GM23338 (cell line): Measurements from ENCODE around the gene CCDC97. TPM values are rescaled to one million over a fixed set of nuclear protein-coding genes. Genes with fewer than 3 reads are reported as not detected.

ENCODE experiments used
- ATAC-seq: fragments of 200-7000 bp; cut with Tn5 transposase; 3 replicates; pipeline ENCODE4 v1.9.1; 2020
- DNase-seq: peaks from one replicate; pipeline ENCODE4 v3.0.0-alpha.2; 2015; ENCODE audit warnings: low spot score
- H2AFZ ChIP-seq: fragments of 200-600 bp; sonication (generic); 2 replicates; pipeline ENCODE4 v1.8.0; 2016; ENCODE audit warnings: antibody characterized with exemption, mild to moderate bottlenecking, moderate library complexity
- H3F3A ChIP-seq: fragments of 200-600 bp; sonication (generic); replicated peaks from 2 replicates; pipeline ENCODE4 v1.8.0; 2017; ENCODE audit warnings: antibody characterized with exemption, mixed run types, low read depth
- H3K27ac ChIP-seq: fragments of 200-600 bp; sonication (generic); 2 replicates; pipeline ENCODE4 v1.6.1; 2016; ENCODE audit warnings: low read depth
- H3K27me3 ChIP-seq: fragments of 200-600 bp; sonication (generic); 2 replicates; pipeline ENCODE4 v1.8.0; 2016; ENCODE audit warnings: mild to moderate bottlenecking, mixed run types, moderate library complexity; ENCODE audit not compliant: insufficient read depth
- H3K36me3 ChIP-seq: fragments of 200-600 bp; sonication (generic); 2 replicates; pipeline ENCODE4 v1.8.0; 2016; ENCODE audit warnings: mild to moderate bottlenecking; ENCODE audit not compliant: insufficient read depth
- H3K4me1 ChIP-seq: fragments of 200-600 bp; sonication (generic); 2 replicates; pipeline ENCODE4 v1.8.0; 2016; ENCODE audit warnings: mild to moderate bottlenecking, moderate library complexity; ENCODE audit not compliant: insufficient read depth
- H3K4me2 ChIP-seq: fragments of 200-600 bp; sonication (generic); 2 replicates; pipeline ENCODE4 v1.7.1; 2017; ENCODE audit warnings: mixed run types
- H3K4me3 ChIP-seq: fragments of 200-600 bp; sonication (generic); 2 replicates; pipeline ENCODE4 v1.6.1; 2016; ENCODE audit warnings: mixed run types
- H3K79me2 ChIP-seq: fragments of 200-600 bp; sonication (generic); replicated peaks from 2 replicates; pipeline ENCODE4 v1.8.0; 2017; ENCODE audit warnings: mild to moderate bottlenecking; ENCODE audit not compliant: insufficient read depth
- H3K9me2 ChIP-seq: fragments of 200-600 bp; sonication (generic); 2 replicates; pipeline ENCODE4 v1.8.0; 2017; ENCODE audit not compliant: insufficient read depth
- H4K20me1 ChIP-seq: fragments of 200-600 bp; sonication (generic); replicated peaks from 2 replicates; pipeline ENCODE4 v1.8.0; 2017; ENCODE audit warnings: mild to moderate bottlenecking; ENCODE audit not compliant: insufficient read depth
- H3K27ac Mint-ChIP-seq: 2 replicates; pipeline ENCODE4 v1.8.0; 2020; ENCODE audit warnings: inconsistent platforms, mild to moderate bottlenecking, moderate library complexity, mixed read lengths
- H3K27me3 Mint-ChIP-seq: 3 replicates; pipeline ENCODE4 v1.8.0; 2022; ENCODE audit warnings: low read depth, mild to moderate bottlenecking, moderate library complexity, mixed read lengths, inconsistent platforms; ENCODE audit not compliant: insufficient read depth, poor library complexity
- H3K36me3 Mint-ChIP-seq: 3 replicates; pipeline ENCODE4 v1.8.0; 2021; ENCODE audit warnings: low read depth, mild to moderate bottlenecking, inconsistent platforms, moderate library complexity, mixed read lengths
- H3K4me1 Mint-ChIP-seq: 3 replicates; pipeline ENCODE4 v1.8.0; 2020; ENCODE audit warnings: mild to moderate bottlenecking, inconsistent platforms, mixed read lengths
- H3K4me3 Mint-ChIP-seq: 3 replicates; pipeline ENCODE4 v1.8.0; 2021; ENCODE audit warnings: moderate library complexity, mild to moderate bottlenecking, inconsistent platforms, mixed read lengths
- H3K9me3 Mint-ChIP-seq: 3 replicates; pipeline ENCODE4 v1.8.0; 2020; ENCODE audit warnings: moderate library complexity, mild to moderate bottlenecking, inconsistent platforms, mixed read lengths
- CREB1 ChIP-seq: fragments of 250-450 bp; sonication (Bioruptor Pico); IDR thresholded peaks from 2 replicates; pipeline ENCODE4 v1.5.0; 2020; ENCODE audit warnings: low read depth, mild to moderate bottlenecking, moderate library complexity
- EZH2 ChIP-seq: fragments of 200-600 bp; sonication (generic); IDR thresholded peaks from one replicate; pipeline ENCODE4 v1.8.0; 2017; ENCODE audit warnings: antibody characterized with exemption, mild to moderate bottlenecking, low read depth; ENCODE audit not compliant: unreplicated experiment
- EZH2phosphoT487 ChIP-seq: fragments of 200-600 bp; sonication (generic); IDR thresholded peaks from one replicate; pipeline ENCODE4 v1.8.1; 2018; ENCODE audit warnings: antibody characterized with exemption; ENCODE audit not compliant: unreplicated experiment
- JUNB ChIP-seq: IDR thresholded peaks from one replicate; pipeline ENCODE4 v1.6.1; 2016; ENCODE audit warnings: antibody characterized with exemption; ENCODE audit not compliant: unreplicated experiment
- NANOG ChIP-seq: IDR thresholded peaks from 2 replicates; pipeline ENCODE4 v1.6.1; 2016; ENCODE audit warnings: antibody characterized with exemption, borderline replicate concordance
- POLR2AphosphoS5 ChIP-seq: IDR thresholded peaks from 2 replicates; pipeline ENCODE4 v1.6.1; 2016; ENCODE audit warnings: antibody characterized with exemption, low read depth
- ZNF114 ChIP-seq: fragments of 250-450 bp; sonication (Bioruptor Pico); IDR thresholded peaks from 2 replicates; pipeline ENCODE4 v1.5.0; 2020; ENCODE audit warnings: mild to moderate bottlenecking, moderate library complexity
- ZNF331 ChIP-seq: fragments of 250-450 bp; sonication (Bioruptor Pico); IDR thresholded peaks from 2 replicates; pipeline ENCODE4 v1.5.0; 2020; ENCODE audit warnings: low read depth, mild to moderate bottlenecking, moderate library complexity
- polyA plus RNA-seq: library from polyadenylated mRNA; unstranded; fragments of >200 nt; fragmentation: Nextera tagmentation; extraction: Ambion mirVana; gene quantifications from 2 replicates; pipeline ENCODE4 v1.2.1, GENCODE V29; 2016
- total RNA-seq: library from RNA; depleted of rRNA; stranded (reverse); fragments of >200 nt; shearing (Covaris generic); gene quantifications from 2 replicates; pipeline ENCODE4 v1.2.3, GENCODE V29; 2014
- TF ChIP-seq, protein P1 (sequence below): IDR thresholded peaks from 2 replicates; pipeline ENCODE4 v1.6.1; 2016; ENCODE audit warnings: antibody characterized with exemption
- TF ChIP-seq, protein P2 (sequence below), 2 experiments: fragments of 200-600 bp in 1 of 2; sonication (generic) in 1 of 2; conservative IDR thresholded peaks; 2 replicates each; pipeline versions ENCODE4 v1.5.1 to v1.6.1; 2016 to 2017; ENCODE audit warnings: antibody characterized with exemption in 2 of 2, low read depth in 2 of 2, mild to moderate bottlenecking in 2 of 2, moderate library complexity in 1 of 2
- TF ChIP-seq, protein P3 (sequence below): IDR thresholded peaks from one replicate; pipeline ENCODE4 v1.6.1; 2018; ENCODE audit warnings: antibody characterized with exemption; ENCODE audit not compliant: unreplicated experiment

Gene CCDC97
- total and polyA plus RNA-seq, 2 experiments from 2014 or later, result 8.0 to 11.0 TPM

DNA sequence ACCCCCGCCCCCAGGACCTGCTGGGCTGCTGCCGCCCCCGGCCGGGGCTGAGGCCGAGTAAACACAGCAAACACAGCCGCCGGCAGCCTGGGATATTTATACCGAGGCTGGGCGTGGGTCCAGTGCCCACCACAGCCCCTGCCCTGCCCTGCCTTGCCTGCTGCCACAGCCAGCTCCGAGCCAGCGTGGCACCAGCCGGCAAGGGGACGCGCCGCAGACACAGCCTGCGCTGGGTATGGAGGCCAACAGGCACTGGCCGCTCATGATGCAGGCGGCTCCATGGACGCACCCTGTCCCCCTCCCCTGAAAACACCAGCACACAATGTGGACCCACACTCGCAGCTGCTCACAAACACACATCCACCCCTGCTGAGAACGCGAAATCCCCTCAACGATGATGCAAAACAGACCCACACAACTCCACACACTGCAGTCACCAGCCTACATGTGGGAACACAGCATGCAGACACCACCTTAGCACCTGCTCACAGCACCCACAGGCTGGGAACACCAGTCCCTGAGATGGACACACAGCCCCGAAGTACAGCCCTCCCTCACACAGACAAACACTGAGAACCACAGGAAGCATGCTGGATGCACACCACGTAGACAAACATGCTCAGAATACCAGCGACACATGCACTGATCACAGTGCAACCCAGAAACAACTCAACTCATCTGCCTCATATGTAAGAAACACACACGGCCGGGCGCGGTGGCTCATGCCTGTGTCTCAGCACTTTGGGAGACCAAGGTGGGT is 16.2 kb downstream of the CCDC97 start:
- Histone ChIP-seq H3K36me3 (no peaks in the 10 kb centered on the region), H4K20me1 (no peaks in the 10 kb centered on the region; the same call in 1 of the 2 replicates), H3K4me3 (peak overlapping the region; percentile 71), H3K9me2 (no peaks in the 10 kb centered on the region), H3K4me2 (peak overlapping the region; percentile 90), H3K27me3 (no peaks in the 10 kb centered on the region), H2AFZ (no peak overlapping the region), H3K79me2 (no peaks in the 10 kb centered on the region), H3F3A (peaks cover 29% of the 10 kb centered on the region), H3K4me1 (peaks cover 51% of the 10 kb centered on the region), H3K27ac (no peak overlapping the region)
- Mint-ChIP-seq H3K4me1 (peaks cover 64% of the 10 kb centered on the region), H3K36me3 (peaks cover 11% of the 10 kb centered on the region), H3K9me3 (peaks cover 3% of the 10 kb centered on the region; the same call in 2 of the 3 replicates), H3K4me3 (peak overlapping the region; percentile 62), H3K27me3 (peaks cover 39% of the 10 kb centered on the region), H3K27ac (peak overlapping the region; percentile 15; the same call in 1 of the 2 replicates)
- no peak for TF ChIP-seq POLR2AphosphoS5
- no peak for TF ChIP-seq EZH2
- peak; percentile 2 for ATAC-seq
- DNase-seq, result no peak

DNA sequence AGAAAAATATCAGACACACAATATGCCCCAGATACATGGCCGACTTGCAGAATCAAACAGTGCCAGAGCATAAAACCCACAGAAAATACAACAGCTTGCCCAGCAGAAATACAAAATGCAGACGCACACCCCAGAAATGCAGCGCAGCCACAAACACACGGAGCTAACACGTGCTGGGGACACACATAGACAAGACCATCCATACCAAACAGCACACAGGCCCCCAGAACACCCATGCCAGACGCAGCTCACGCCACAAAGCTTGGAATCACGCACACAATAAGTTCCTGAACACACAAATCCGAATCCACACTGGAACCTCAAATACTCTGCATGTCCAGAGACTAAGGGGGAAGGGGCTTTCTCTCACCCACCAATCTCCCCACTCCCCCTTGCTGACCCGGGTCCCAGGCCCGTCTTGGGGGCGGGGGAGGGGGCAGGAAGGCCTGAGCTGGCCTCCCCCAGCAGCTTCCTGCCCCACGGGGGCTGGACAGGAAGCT is 17.2 kb downstream of the CCDC97 start:
- Mint-ChIP-seq H3K4me1 (peaks cover 66% of the 10 kb centered on the region), H3K27ac (peak overlapping the region; percentile 40), H3K27me3 (peaks cover 45% of the 10 kb centered on the region), H3K36me3 (peaks cover 11% of the 10 kb centered on the region), H3K9me3 (peaks cover 3% of the 10 kb centered on the region; the same call in 2 of the 3 replicates), H3K4me3 (peak overlapping the region; percentile 53)
- H3K9me2 ChIP-seq, result no peaks in the 10 kb centered on the region
- peaks cover 56% of the 10 kb centered on the region for H3K4me1 ChIP-seq
- no peak for ATAC-seq
- peaks cover 6% of the 10 kb centered on the region for H3K27me3 ChIP-seq
- peak overlapping the region; percentile 33; the same call in 1 of the 2 replicates for H3K27ac ChIP-seq
- H4K20me1 ChIP-seq, result no peaks in the 10 kb centered on the region; the same call in 1 of the 2 replicates
- H2AFZ ChIP-seq, result 0 out of 2 replicates have a peak overlapping the region, but pooled peaks have one; percentile 72
- peaks cover 23% of the 10 kb centered on the region for H3F3A ChIP-seq
- peak overlapping the region; percentile 90 for H3K4me2 ChIP-seq
- no peaks in the 10 kb centered on the region for H3K79me2 ChIP-seq
- no peaks in the 10 kb centered on the region for H3K36me3 ChIP-seq
- peak overlapping the region; percentile 52 for H3K4me3 ChIP-seq
- no peak for DNase-seq
- TF ChIP-seq, protein P1, sequence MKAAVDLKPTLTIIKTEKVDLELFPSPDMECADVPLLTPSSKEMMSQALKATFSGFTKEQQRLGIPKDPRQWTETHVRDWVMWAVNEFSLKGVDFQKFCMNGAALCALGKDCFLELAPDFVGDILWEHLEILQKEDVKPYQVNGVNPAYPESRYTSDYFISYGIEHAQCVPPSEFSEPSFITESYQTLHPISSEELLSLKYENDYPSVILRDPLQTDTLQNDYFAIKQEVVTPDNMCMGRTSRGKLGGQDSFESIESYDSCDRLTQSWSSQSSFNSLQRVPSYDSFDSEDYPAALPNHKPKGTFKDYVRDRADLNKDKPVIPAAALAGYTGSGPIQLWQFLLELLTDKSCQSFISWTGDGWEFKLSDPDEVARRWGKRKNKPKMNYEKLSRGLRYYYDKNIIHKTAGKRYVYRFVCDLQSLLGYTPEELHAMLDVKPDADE, result no peak
- TF ChIP-seq, protein P2, sequence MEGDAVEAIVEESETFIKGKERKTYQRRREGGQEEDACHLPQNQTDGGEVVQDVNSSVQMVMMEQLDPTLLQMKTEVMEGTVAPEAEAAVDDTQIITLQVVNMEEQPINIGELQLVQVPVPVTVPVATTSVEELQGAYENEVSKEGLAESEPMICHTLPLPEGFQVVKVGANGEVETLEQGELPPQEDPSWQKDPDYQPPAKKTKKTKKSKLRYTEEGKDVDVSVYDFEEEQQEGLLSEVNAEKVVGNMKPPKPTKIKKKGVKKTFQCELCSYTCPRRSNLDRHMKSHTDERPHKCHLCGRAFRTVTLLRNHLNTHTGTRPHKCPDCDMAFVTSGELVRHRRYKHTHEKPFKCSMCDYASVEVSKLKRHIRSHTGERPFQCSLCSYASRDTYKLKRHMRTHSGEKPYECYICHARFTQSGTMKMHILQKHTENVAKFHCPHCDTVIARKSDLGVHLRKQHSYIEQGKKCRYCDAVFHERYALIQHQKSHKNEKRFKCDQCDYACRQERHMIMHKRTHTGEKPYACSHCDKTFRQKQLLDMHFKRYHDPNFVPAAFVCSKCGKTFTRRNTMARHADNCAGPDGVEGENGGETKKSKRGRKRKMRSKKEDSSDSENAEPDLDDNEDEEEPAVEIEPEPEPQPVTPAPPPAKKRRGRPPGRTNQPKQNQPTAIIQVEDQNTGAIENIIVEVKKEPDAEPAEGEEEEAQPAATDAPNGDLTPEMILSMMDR (conservative IDR thresholded peaks at IDR 0.05; ENCODE audit: low read depth in 2 of 2), result no peak
- TF ChIP-seq EZH2phosphoT487 (no peak), ZNF331 (no peak), JUNB (no peak), CREB1 (CRISPR knock-in tag) (no peak), POLR2AphosphoS5 (no peak), NANOG (no peak), ZNF114 (CRISPR knock-in tag) (no peak)
- TF ChIP-seq, protein P3, sequence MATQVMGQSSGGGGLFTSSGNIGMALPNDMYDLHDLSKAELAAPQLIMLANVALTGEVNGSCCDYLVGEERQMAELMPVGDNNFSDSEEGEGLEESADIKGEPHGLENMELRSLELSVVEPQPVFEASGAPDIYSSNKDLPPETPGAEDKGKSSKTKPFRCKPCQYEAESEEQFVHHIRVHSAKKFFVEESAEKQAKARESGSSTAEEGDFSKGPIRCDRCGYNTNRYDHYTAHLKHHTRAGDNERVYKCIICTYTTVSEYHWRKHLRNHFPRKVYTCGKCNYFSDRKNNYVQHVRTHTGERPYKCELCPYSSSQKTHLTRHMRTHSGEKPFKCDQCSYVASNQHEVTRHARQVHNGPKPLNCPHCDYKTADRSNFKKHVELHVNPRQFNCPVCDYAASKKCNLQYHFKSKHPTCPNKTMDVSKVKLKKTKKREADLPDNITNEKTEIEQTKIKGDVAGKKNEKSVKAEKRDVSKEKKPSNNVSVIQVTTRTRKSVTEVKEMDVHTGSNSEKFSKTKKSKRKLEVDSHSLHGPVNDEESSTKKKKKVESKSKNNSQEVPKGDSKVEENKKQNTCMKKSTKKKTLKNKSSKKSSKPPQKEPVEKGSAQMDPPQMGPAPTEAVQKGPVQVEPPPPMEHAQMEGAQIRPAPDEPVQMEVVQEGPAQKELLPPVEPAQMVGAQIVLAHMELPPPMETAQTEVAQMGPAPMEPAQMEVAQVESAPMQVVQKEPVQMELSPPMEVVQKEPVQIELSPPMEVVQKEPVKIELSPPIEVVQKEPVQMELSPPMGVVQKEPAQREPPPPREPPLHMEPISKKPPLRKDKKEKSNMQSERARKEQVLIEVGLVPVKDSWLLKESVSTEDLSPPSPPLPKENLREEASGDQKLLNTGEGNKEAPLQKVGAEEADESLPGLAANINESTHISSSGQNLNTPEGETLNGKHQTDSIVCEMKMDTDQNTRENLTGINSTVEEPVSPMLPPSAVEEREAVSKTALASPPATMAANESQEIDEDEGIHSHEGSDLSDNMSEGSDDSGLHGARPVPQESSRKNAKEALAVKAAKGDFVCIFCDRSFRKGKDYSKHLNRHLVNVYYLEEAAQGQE, result no peak
